Measurements from ENCODE around the gene KIF2C. TPM values are rescaled to one million over a fixed set of nuclear protein-coding genes. Genes with fewer than 3 reads are reported as not detected.

KIF2C gene
- total RNA-seq: 4.7 and 5.2 TPM in 2 replicates

DNA sequence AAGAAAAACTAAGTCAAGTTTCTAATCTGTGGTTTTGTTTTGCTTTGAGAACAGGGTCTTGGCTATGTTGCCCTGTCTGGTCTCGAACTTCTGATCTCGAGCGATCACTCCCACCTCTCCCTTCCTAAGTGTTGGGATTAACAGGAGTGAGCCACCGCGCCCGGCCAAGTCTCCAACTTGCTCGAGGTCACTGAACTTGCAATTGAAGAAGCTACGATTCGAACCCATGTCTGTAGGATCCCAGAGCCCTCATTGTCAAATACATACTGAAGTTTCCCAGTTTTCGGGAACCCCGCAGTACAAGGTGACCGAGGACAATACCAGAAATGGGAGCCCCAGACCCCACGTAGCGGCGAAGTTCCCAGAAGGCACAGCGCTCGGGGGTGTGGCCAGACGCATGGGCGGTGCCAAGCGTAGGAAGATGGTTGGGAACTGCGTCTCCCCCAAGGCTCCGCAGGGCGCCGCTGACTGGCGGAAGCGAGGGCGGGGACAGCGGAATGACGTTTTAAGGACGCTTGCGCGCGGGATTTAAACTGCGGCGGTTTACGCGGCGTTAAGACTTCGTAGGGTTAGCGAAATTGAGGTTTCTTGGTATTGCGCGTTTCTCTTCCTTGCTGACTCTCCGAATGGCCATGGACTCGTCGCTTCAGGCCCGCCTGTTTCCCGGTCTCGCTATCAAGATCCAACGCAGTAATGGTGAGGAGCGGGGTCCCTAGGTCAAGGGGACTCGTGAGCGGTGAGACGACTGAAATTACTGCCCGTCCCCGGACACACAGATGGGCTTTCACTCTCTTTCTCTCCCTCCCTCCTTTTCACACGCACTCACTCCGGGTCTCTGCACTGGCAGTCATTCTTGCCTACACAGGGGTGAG, at the start of gene KIF2C:
Gene KIF2C (plus strand): TSS at position 531 of the 872 bp plus-strand sequence. CDS start 96 bp downstream, at position 627.

DNA sequence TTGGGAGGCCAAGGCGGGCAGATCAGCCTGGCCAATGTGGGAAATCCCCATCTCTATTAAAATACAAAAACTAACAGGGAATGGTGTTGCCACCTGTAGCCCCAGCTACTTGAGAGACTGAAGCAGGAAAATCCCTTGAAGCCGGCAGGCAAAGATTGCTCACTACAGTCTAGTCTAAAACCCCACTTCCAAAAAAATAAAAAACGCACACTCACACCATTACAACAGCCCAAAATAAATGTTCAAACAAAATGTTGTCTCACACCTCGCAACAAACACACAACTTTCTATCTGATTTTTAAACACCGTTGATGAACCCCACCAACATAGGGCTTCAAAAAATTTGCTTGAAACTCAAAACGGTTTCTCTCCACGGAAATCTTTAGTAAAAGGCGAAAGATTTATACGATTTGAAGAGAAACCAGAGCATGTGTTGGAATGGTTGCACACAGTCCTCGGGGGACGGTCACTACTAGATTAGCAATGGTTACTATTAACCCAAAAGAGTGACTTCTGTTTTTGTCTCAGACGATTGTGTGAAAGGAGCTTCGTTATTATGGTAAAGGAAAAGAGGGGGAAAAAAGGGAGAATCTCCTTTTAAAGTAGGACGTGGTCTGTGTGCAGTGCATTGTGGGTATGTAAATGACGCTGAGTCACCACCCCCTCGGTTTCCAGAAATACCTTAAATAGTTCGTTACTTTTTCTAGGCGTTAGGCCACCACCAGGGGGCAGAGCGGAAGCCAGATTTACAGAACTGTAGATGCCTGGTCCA, 8.7 kb upstream of the KIF2C start, which contains the start of gene RNU5D-1:
Gene RNU5D-1 (minus strand): TSS at position 430 of the 772 bp plus-strand sequence.

DNA sequence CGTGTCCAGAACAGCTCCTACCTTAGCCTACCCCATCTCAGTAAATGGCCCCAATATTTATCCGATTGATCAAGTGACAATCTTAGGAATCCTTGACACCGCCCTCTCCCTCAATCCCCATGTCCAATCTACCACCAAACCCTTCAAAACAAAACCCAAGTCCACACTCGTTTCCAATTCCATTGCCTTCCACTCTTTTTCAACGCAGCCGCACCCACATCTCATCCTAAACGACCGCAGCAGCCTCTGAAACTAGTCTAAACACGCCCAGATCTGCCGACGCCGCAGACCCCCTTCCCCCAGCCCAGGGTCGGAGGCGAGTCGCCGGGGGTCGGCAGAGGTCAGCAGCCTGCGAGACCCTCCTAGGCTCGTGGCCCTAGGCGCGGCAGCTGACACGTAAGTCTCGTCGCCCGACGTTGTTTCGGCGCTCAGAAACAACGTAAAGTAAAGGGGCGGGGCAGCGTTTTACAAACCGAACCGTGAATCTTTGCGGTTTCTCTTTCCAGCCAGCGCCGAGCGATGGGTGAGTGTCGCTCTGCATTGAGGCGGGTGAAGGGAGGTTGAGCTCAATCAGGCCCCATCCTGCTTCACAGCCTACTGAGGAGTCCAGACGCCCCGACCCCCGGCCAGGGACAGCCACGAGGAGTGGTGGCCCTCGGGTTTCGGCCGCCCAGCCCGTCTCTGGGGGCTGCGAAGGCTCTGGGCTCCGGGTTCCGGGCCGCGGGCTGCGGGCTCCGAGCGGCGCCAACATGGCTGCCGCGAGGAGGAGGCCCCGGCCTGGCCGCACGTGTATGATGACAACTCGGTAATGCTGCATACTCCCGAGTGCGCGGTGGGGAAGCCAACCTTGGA, 35.7 kb downstream of the KIF2C start, which contains the start of gene RPS8:
Gene RPS8 (plus strand): TSS at position 463 of the 852 bp plus-strand sequence. CDS start 57 bp downstream, at position 520.

DNA sequence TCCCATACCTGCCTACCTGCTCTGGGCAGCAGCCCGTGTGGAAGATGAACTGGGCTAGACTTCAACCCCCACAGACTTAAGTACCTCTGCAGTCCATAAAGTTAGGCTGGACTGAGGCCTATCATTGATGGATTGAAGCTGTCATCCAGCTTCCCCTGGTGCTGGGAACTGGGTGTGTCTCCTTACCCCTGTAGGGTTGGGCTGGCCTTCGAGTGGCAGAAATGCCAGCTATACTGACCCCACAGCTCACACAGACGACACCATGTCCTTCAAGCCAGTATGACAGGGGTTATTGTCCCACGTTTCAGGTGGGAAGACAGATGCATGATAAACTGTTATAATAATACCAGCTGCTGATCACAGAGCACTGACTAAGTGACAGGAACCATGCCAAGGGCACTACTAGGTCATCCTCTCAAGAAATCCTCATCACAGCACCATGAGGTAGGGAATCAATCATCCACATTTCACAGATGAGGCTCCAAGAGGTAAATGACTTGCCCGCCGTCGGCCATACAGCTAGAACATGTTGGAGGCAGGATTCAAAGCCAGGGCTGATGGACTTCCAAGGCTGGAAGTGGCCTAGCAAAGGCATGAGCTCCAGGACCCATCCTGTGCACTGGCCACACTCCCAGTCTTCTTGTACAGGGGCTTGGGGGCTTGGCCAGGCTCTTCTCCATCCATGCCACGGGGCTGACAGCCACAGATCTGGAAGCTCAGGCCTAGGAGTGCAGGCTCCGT, 48.7 kb downstream of the KIF2C start, which contains the start of gene BEST4:
Gene BEST4 (minus strand): TSS at position 51 of the 741 bp plus-strand sequence. CDS start 465 bp downstream, outside the sequence.

DNA sequence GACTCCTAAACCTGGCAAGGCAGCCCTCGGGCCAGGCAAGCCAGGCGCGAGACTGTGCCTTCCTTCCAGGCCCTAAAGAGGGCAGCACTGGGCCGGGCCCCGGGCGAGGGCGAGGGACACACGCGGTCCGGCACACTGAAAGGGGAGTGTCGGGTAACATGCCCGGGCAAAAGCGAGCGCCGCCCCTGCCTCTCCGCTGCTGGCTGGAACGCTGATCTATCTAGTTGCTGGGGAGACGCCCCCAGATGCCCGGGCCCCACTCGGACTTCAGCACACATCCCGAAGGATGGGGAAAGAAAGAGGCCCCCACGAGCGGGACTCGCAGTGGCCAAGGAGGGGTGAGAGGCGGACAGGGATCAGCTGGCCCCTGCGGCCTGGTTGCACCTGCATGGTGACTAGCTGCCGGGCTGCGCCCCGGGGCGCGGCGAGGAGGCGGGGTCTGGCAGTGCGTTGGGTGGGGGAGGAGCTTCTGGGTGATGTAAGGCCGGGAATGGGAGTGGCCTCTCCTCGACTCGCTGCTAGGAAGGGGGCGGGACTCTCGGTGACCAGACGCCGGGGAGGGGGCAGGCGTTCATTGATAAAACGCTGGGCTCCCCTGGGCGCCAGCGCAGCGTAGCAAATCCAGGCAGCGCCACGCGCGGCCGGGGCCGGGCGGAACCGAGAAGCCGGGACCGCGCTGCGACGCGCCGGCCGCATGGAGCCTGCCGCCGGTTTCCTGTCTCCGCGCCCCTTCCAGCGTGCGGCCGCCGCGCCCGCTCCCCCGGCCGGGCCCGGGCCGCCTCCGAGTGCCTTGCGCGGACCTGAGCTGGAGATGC, 60.3 kb downstream of the KIF2C start, which contains the start of gene PLK3:
Gene PLK3 (plus strand): TSS at position 608 of the 815 bp plus-strand sequence. CDS start 87 bp downstream, at position 695.

DNA sequence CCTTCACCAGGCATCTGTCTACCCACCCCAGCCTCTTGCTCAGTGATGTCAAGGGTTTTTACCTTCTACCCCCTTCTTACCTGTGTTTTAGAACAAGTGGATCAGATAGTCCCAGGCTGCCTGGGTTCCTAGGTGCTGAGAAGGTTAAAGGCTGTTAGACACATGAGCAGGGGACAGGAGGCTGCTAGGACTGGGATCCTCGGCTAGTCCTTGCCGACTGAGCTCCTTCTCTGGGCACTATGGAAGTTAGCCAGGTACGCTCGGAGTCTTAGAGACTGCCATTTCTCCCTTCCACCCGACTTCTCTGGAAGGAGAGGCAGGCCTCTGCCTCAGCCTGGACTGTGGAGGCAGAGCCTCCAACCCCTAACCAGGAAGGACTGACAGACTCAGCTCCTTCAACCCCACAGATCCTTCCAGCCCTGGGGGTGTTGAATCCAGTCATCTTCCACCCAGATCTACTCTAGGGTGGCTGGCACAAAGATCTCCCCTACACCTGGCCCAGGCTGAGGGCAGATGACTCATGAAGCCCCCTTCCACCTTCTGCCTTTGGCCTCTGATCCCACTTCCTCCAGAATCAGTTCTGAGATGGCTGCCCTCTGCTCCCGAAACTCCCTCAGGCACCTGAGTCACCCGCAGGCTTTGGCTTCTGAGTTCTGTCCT, 67.2 kb downstream of the KIF2C start, which contains the start of gene DYNLT4:
Gene DYNLT4 (minus strand): TSS at position 648 of the 660 bp plus-strand sequence. CDS start 683 bp downstream, outside the sequence.

DNA sequence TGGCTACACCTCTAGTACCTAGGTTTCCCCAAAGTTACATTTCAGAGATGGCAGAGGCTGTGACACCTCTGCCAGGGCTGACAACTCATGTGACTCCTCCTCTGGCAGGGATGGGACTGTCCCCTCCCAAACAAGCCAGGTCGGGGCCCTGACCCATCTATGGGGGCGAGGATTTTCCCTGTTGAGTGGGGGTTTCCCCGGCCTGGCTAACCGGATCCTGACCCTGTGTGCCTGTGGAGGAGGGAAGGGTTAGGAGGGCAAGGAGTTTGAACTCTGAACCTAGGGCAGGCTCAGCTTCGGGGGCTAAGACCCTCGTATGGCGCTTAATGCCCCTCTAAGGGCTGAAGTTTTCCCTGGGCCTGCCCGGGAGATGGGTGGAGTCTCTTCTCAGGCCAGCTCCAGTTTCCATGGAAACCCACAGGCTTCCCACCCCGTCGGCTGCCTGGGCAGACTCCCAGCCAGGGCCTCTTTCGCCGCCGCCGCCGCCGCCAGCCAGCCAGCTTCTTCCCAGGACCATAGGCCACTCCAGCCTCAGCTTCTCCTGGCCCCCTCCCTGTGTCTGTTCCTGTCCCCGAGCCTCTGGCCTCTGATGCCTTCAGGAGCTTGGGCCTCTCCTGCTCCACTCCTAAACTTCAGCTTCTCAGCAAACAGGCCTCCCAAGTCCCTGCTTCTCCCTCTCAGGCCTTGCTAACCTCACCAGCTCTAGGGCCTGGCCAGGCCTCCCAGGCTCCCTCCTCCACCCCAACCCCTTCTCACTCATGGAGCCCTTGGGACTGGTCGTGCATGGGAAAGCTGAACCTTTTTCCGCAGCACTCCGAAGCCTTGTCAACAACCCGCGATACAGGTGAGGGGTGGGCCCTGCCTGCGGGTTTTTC, 68.7 kb downstream of the KIF2C start, which contains the start of gene BTBD19:
Gene BTBD19 (plus strand): TSS at position 461 of the 875 bp plus-strand sequence. CDS start 298 bp downstream, at position 759.

Other genes starting within 250 kb of the KIF2C start
- gene TMEM53, start 65.4 kb upstream of the KIF2C start, total RNA-seq: 5.3 and 6.2 TPM in 2 replicates
- not detected in 2 replicates for gene ARMH1, start 65.1 kb upstream of the KIF2C start, total RNA-seq
- not detected in 2 replicates for gene RNU5D-1, start 8.7 kb upstream of the KIF2C start, total RNA-seq
- gene RPS8, start 35.7 kb downstream of the KIF2C start, total RNA-seq: 1,932 and 2,076 TPM in 2 replicates
- 0.09 TPM in 1 of 2 replicates, not detected in the other for gene BEST4, start 48.3 kb downstream of the KIF2C start, total RNA-seq
- gene PLK3, start 60.5 kb downstream of the KIF2C start, total RNA-seq: 13.4 and 20.0 TPM in 2 replicates
- 0.26 and 2.2 TPM in 2 replicates for gene DYNLT4, start 67.5 kb downstream of the KIF2C start, total RNA-seq
- 4.2 and 6.2 TPM in 2 replicates for gene BTBD19, start 68.7 kb downstream of the KIF2C start, total RNA-seq
- 0.09 TPM in 1 of 2 replicates, not detected in the other for gene PTCH2, start 103.4 kb downstream of the KIF2C start, total RNA-seq
- 10.2 and 15.0 TPM in 2 replicates for gene EIF2B3, start 246.8 kb downstream of the KIF2C start, total RNA-seq